ENCODE measurements around the gene NUP43. TPM values are rescaled to one million over a fixed set of nuclear protein-coding genes. Genes with fewer than 3 reads are reported as not detected.

Gene NUP43
- total RNA-seq, 1 donor from 2014 or later = 23.9 TPM

- intact Hi-C loops (cut with DNase I) = no loop called here
- H3K36me3 ChIP-seq = peaks cover 94% of the 10 kb centered on the region
- no peak for ATAC-seq
- H3K9me3 ChIP-seq = no peaks in the 10 kb centered on the region
- no peaks in the 10 kb centered on the region for H3K27me3 ChIP-seq
- DNase-seq = no peak
- H3K4me1 ChIP-seq = no peaks in the 10 kb centered on the region
- no peak overlapping the region for H3K27ac ChIP-seq
- no peak overlapping the region for H3K4me3 ChIP-seq
- TF ChIP-seq CTCF (IDR thresholded peaks at IDR 0.05) = no peak
These were observed 13.1 kb downstream of the NUP43 start for GRCh38 chr6:149733089-149733720.

GRCh38 chr6:149729824-149730223 is 16.5 kb downstream of the NUP43 start:
- Histone ChIP-seq H3K9me3 (no peaks in the 10 kb centered on the region), H3K4me1 (no peaks in the 10 kb centered on the region), H3K27me3 (no peaks in the 10 kb centered on the region), H3K27ac (peak overlapping the region; percentile 20), H3K36me3 (peaks cover 97% of the 10 kb centered on the region), H3K4me3 (no peak overlapping the region)
- no peak for TF ChIP-seq CTCF (IDR thresholded peaks at IDR 0.05)
- ATAC-seq (no peak), DNase-seq (no peak)
- intact Hi-C loops (cut with DNase I) = no loop called here

GRCh38 chr6:149728499-149729234 is 17.7 kb downstream of the NUP43 start:
- Histone ChIP-seq H3K4me1 (no peaks in the 10 kb centered on the region), H3K4me3 (no peak overlapping the region), H3K27ac (peak overlapping the region; percentile 13), H3K36me3 (peaks cover 88% of the 10 kb centered on the region), H3K27me3 (no peaks in the 10 kb centered on the region), H3K9me3 (no peaks in the 10 kb centered on the region)
- ATAC-seq (no peak), DNase-seq (no peak)
- TF ChIP-seq CTCF (IDR thresholded peaks at IDR 0.05) = no peak
- intact Hi-C loops (cut with DNase I) = no loop called here

- Histone ChIP-seq H3K27me3 (no peaks in the 10 kb centered on the region), H3K4me3 (no peak overlapping the region), H3K9me3 (no peaks in the 10 kb centered on the region), H3K4me1 (no peaks in the 10 kb centered on the region), H3K36me3 (peaks cover 80% of the 10 kb centered on the region), H3K27ac (peak overlapping the region; percentile 14)
- no peak for TF ChIP-seq CTCF (IDR thresholded peaks at IDR 0.05)
- DNase-seq (no peak), ATAC-seq (peak; percentile 67)
- intact Hi-C loops (cut with DNase I) = no loop called here
These were observed 18.4 kb downstream of the NUP43 start for GRCh38 chr6:149727793-149728498.

- no peak for ATAC-seq
- DNase-seq = no peak
- Histone ChIP-seq H3K9me3 (no peaks in the 10 kb centered on the region), H3K27me3 (no peaks in the 10 kb centered on the region), H3K27ac (no peak overlapping the region), H3K36me3 (peaks cover 61% of the 10 kb centered on the region), H3K4me1 (no peaks in the 10 kb centered on the region), H3K4me3 (no peak overlapping the region)
- intact Hi-C loops (cut with DNase I) = no loop called here
- TF ChIP-seq CTCF (IDR thresholded peaks at IDR 0.05) = no peak
These were observed 20.5 kb downstream of the NUP43 start for GRCh38 chr6:149725785-149726184.
